HG02759 (cell line): ENCODE data around the gene SLC6A18.

Source experiments
- ATAC-seq: cut with Tn5 transposase; IDR thresholded peaks from one replicate; pipeline ENCODE4 v1.9.1; 2021; ENCODE audit warnings: mild to moderate bottlenecking, moderate library complexity; ENCODE audit not compliant: unreplicated experiment

SLC6A18 gene

GRCh38 chr5:1225081-1225480 is at the start of gene SLC6A18:
Gene SLC6A18 (plus strand): TSS chr5:1225381. CDS start chr5:1225478, 97 bp downstream.
- no peak for ATAC-seq

GRCh38 chr5:1175801-1176472 is 49.2 kb upstream of the SLC6A18 start:
- ATAC-seq, result no peak

GRCh38 chr5:1176473-1177391 is 48.4 kb upstream of the SLC6A18 start:
- no peak for ATAC-seq

GRCh38 chr5:1177826-1178528 is 47.2 kb upstream of the SLC6A18 start:
- no peak for ATAC-seq

- no peak for ATAC-seq
These were observed 46.4 kb upstream of the SLC6A18 start for GRCh38 chr5:1178529-1179382.

- ATAC-seq, result no peak
These were observed 45.8 kb upstream of the SLC6A18 start for GRCh38 chr5:1179383-1179715.

- ATAC-seq, result no peak
These were observed 45.1 kb upstream of the SLC6A18 start for GRCh38 chr5:1180096-1180495.

- ATAC-seq, result no peak
These were observed 44.3 kb upstream of the SLC6A18 start for GRCh38 chr5:1180841-1181271.

GRCh38 chr5:1181451-1182359 is 43.5 kb upstream of the SLC6A18 start:
- ATAC-seq, result no peak

GRCh38 chr5:1182360-1182632 is 42.9 kb upstream of the SLC6A18 start:
- ATAC-seq, result no peak

GRCh38 chr5:1182633-1183423 is 42.4 kb upstream of the SLC6A18 start:
- no peak for ATAC-seq

- ATAC-seq, result no peak
These were observed 41.6 kb upstream of the SLC6A18 start for GRCh38 chr5:1183424-1184162.

GRCh38 chr5:1184163-1184470 is 41.1 kb upstream of the SLC6A18 start:
- ATAC-seq, result no peak

- no peak for ATAC-seq
These were observed 40.7 kb upstream of the SLC6A18 start for GRCh38 chr5:1184481-1184880.

GRCh38 chr5:1185038-1185627 is 40.0 kb upstream of the SLC6A18 start:
- no peak for ATAC-seq

- no peak for ATAC-seq
These were observed 39.4 kb upstream of the SLC6A18 start for GRCh38 chr5:1185629-1186350.
